GM12801 (cell line): ENCODE measurements around the gene FBXO24.

Experiments
- CTCF ChIP-seq: IDR thresholded peaks from one replicate; pipeline ENCODE4 v1.5.1; 2011; ENCODE audit warnings: control low read depth; ENCODE audit not compliant: insufficient read length; ENCODE audit errors: extremely low read depth

FBXO24 gene

DNA sequence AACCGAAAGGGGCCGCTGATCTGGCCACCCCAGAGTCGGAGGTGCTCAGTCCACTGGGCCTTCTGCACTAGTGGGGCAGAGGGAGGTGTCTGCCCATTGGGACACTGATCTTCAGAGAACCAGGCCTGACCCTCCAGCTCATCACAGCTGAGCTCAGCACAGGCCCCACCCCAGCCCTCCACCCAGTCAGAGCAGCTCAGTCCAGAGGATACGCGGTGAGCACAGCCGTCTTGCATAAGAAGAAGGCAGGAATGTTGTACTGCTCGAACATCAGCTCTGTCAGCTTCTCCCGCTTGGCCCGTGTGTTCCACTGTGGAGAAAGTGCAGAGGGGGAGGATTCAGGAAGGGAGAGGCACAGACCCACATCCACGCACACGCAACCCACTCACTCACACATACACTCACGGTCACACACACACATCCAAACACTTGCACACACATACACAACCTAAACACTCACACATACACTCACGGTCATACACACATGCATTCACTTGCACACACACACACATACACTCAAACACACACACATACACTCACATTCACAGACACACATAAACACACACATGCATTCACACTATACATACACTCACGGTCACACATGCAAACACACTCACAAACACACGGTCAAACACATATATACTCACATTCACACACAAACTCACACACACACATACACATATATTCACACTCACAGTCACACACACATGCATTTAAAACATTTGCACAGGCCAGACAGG, 63.9 kb downstream of the FBXO24 start:
- no peak for TF ChIP-seq CTCF
